GM12878 (cell line): ENCODE measurements around the gene LMCD1. TPM values are rescaled to one million over a fixed set of nuclear protein-coding genes. Genes with fewer than 3 reads are reported as not detected.

Experiments
- ATAC-seq: fragments of 200-7000 bp; cut with Tn5 transposase; 3 replicates; pipeline ENCODE4 v1.9.1; 2020; ENCODE audit warnings: mild to moderate bottlenecking, moderate library complexity
- BruUV-seq: library from RNA; stranded (reverse); fragments of 400-500 nt; replicated peaks from 2 replicates; lab custom pipeline; 2021; lab: Mats Ljungman, UMichigan
- CTCF ChIA-PET: fragments of 300-600 bp; sonication (Branson Sonifier 250); formaldehyde crosslinking; extraction: SDS; loops from one replicate; lab custom pipeline; 2021; ENCODE audit warnings: inconsistent platforms; lab: Yijun Ruan, JAX
- POLR2A ChIA-PET: fragments of 350-600 bp; formaldehyde crosslinking; extraction: SDS; loops from one replicate; lab custom pipeline; 2021; ENCODE audit warnings: inconsistent platforms; lab: Charles Lee
- RAD21 ChIA-PET: fragments of 300-600 bp; sonication (Branson Sonifier 250); formaldehyde crosslinking; loops from one replicate; lab custom pipeline; 2023; ENCODE audit warnings: antibody characterized with exemption; ENCODE audit not compliant: unreplicated experiment; lab: Charles Lee
- SMC1A ChIA-PET: fragments of 300-600 bp; sonication (Branson Sonifier 250); formaldehyde crosslinking; loops from one replicate; lab custom pipeline; 2023; ENCODE audit not compliant: unreplicated experiment, uncharacterized antibody; lab: Charles Lee
- DNase-seq: peaks from one replicate; pipeline ENCODE4 v3.0.0-alpha.2; 2011; ENCODE audit warnings: low read depth, low spot score
- FAIRE-seq: peaks from 3 replicates; lab custom pipeline; 2011; peaks lifted over from hg19 to GRCh38; lab: Jason Lieb, UNC
- H2AFZ ChIP-seq: 2 replicates; pipeline ENCODE4 v1.6.0; 2011; ENCODE audit warnings: low read depth, low read length, control low read depth; ENCODE audit not compliant: control insufficient read depth
- H3K27ac ChIP-seq: 2 replicates; pipeline ENCODE4 v1.5.1; 2011; ENCODE audit warnings: control low read depth; ENCODE audit not compliant: control insufficient read depth, insufficient read depth
- H3K27me3 ChIP-seq, 2 experiments: replicated peaks in 1 of 2; 2 replicates each; pipeline versions ENCODE4 v1.6.0 to v1.6.1; 2011; ENCODE audit warnings: low read length in 1 of 2; ENCODE audit not compliant: control insufficient read depth in 2 of 2, insufficient read depth in 2 of 2
- H3K36me3 ChIP-seq, 2 experiments: 2 replicates each; pipeline ENCODE4 v1.5.1; 2011; ENCODE audit warnings: low read length in 1 of 2; ENCODE audit not compliant: control insufficient read depth in 2 of 2, insufficient read depth in 2 of 2
- H3K4me1 ChIP-seq: 2 replicates; pipeline ENCODE4 v1.6.1; 2011; ENCODE audit warnings: mild to moderate bottlenecking, low read length, moderate library complexity, mixed read lengths; ENCODE audit not compliant: control insufficient read depth, insufficient read depth
- H3K4me2 ChIP-seq: 2 replicates; pipeline ENCODE4 v1.6.0; 2011; ENCODE audit warnings: control low read depth; ENCODE audit not compliant: control insufficient read depth, insufficient read depth
- H3K4me3 ChIP-seq: fragments of 200-600 bp; sonication (generic); 2 replicates; pipeline ENCODE4 v1.5.1; 2016
- H3K79me2 ChIP-seq: 2 replicates; pipeline ENCODE4 v1.6.0; 2011; ENCODE audit warnings: low read length; ENCODE audit not compliant: control insufficient read depth, insufficient read depth
- H3K9ac ChIP-seq: 2 replicates; pipeline ENCODE4 v1.8.0; 2011; ENCODE audit warnings: low read length, control low read depth, mixed read lengths; ENCODE audit not compliant: control insufficient read depth, insufficient read depth
- H3K9me3 ChIP-seq: replicated peaks from 3 replicates; pipeline ENCODE4 v1.5.1; 2011; ENCODE audit warnings: mild to moderate bottlenecking, low read length; ENCODE audit not compliant: control insufficient read depth, insufficient read depth
- H4K20me1 ChIP-seq: 2 replicates; pipeline ENCODE4 v1.6.0; 2011; ENCODE audit not compliant: control insufficient read depth, insufficient read depth
- ASH2L ChIP-seq: fragments of 300-600, 200-600 bp; sonication (generic); IDR thresholded peaks from 2 replicates; pipeline ENCODE4 v1.6.1; 2017; ENCODE audit warnings: low read depth, mild to moderate bottlenecking, borderline replicate concordance
- BACH1 ChIP-seq: fragments of 450-650 bp; IDR thresholded peaks from 2 replicates; pipeline ENCODE4 v1.6.1; 2017; ENCODE audit warnings: mild to moderate bottlenecking, borderline replicate concordance
- KAT2A ChIP-seq: conservative IDR thresholded peaks from 2 replicates; pipeline ENCODE4 v1.6.1; 2011; ENCODE audit warnings: low read depth, low read length; ENCODE audit not compliant: control insufficient read depth
- MEF2A ChIP-seq: IDR thresholded peaks from 2 replicates; pipeline ENCODE4 v1.6.1; 2011; ENCODE audit warnings: low read depth, mild to moderate bottlenecking, low read length, moderate library complexity; ENCODE audit not compliant: insufficient read depth
- POLR2AphosphoS5 ChIP-seq: IDR thresholded peaks from 2 replicates; pipeline ENCODE4 v1.6.1; 2011; ENCODE audit warnings: mild to moderate bottlenecking, low read length, inconsistent platforms
- YBX1 ChIP-seq: fragments of 450-650 bp; IDR thresholded peaks from 2 replicates; pipeline ENCODE4 v1.6.1; 2016; ENCODE audit warnings: antibody characterized with exemption
- ZBTB4 ChIP-seq: fragments of 450-650 bp; formaldehyde crosslinking; IDR thresholded peaks from 2 replicates; pipeline ENCODE4 v1.4.0; 2022; ENCODE audit warnings: mild to moderate bottlenecking, moderate library complexity
- ZSCAN29 ChIP-seq: fragments of 450-650 bp; IDR thresholded peaks from 2 replicates; pipeline ENCODE4 v1.6.1; 2017; ENCODE audit warnings: mild to moderate bottlenecking, moderate library complexity
- WGBS: methylation state at CpG from one replicate; pipeline ENCODE4 v1.1.6; 2016; ENCODE audit warnings: low lambda C conversion rate; ENCODE audit not compliant: insufficient replicate concordance, insufficient coverage; ENCODE audit errors: missing lambda C conversion rate; 5-methylcytosine and 5-hydroxymethylcytosine counted together
- in situ Hi-C: fragments of 300-500 bp; cut with MboI; formaldehyde crosslinking; loops from 9 replicates; pipeline ENCODE4 v1.14.3; 2018; ENCODE audit warnings: mixed read lengths
- intact Hi-C: fragments of 100-400 bp; cut with micrococcal nuclease; formaldehyde crosslinking; loops from one replicate; pipeline ENCODE4 v1.14.2; 2022; ENCODE audit not compliant: unreplicated experiment
- polyA plus RNA-seq, 11 experiments: library from polyadenylated mRNA; depleted of rRNA in 4 of 11; unstranded in 6 of 11; stranded (reverse) in 5 of 11; fragments of >200 nt; fragmentation: Nextera tagmentation in 4 of 11; fragmentation: Illumina TruSeq in 1 of 11; extraction: Ambion mirVana in 4 of 11; extraction: Trizol in 1 of 11; gene quantifications; 1 replicate in 1 of 11; 2 replicates in 10 of 11; pipeline versions ENCODE4 v1.2.1 to v1.2.3, GENCODE V29; 2011 to 2016; ENCODE audit warnings: inconsistent platforms in 2 of 11, missing spikeins in 2 of 11, low read depth in 1 of 11
- total RNA-seq, 4 experiments: library from RNA; depleted of rRNA in 3 of 4; stranded (reverse); fragments of >200 nt in 3 of 4; fragmentation: Illumina TruSeq in 1 of 4; extraction: Trizol in 1 of 4; gene quantifications; 2 replicates each; pipeline versions ENCODE4 v1.2.1 to v1.2.3, GENCODE V29; 2013 to 2021
- TF ChIP-seq, protein P1 (sequence below): fragments of 150-350 bp; IDR thresholded peaks from 2 replicates; pipeline ENCODE4 v1.6.1; 2014; ENCODE audit warnings: mild to moderate bottlenecking, low read depth, low read length

LMCD1 gene
- total and polyA plus RNA-seq, 10 of the 15 experiments (the other 5 are each of a cell fraction or from before 2014, with no cell fraction given), result 0.27 to 6.4 (median 1.7) TPM

DNA sequence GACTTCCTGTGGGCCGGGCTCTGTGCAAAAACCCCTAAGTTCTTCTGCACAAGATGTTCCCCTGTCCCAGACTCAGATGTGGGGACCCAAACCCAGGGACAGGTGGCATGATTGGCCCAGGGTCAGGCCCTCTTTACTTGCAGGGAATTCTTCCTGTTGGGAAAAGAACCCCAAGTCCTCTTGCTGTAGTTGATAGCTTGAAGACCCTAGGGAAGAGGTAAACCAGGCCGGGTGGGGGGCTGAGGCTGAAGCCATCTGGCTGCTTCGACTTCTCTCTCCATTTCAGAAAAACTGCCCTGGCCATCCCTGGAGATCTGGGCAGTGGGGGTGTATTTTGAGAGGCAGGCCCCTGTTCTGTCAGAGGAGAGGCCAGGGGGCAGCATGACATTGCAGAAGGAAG lies 119.5 kb downstream of the LMCD1 start:
- ChIA-PET RAD21 (interaction anchor here (2.4 kb wide), 1 partner anchor 179 kb away, joined by 10 read pairs; no protein-coding TSS in a partner anchor), POLR2A (no interaction called here), CTCF (interaction anchor here (0.6 to 2.7 kb wide), 5 partner anchors 171 to 277 kb away, joined by 3 to 15 read pairs (median 4); no protein-coding TSS in a partner anchor)
- FAIRE-seq, result no peak
- no peak overlapping the region for H3K27ac ChIP-seq
- in situ Hi-C loops, result loop anchor here (5.0 kb wide), 1 partner anchor 174 kb away; no protein-coding TSS in a partner anchor
- H3K36me3 ChIP-seq, result no peaks in the 10 kb centered on the region
- H3K4me1 ChIP-seq, result no peaks in the 10 kb centered on the region
- H3K4me3 ChIP-seq, result no peak overlapping the region
- BruUV-seq, result no TSS peak
- no peak for TF ChIP-seq ZSCAN29
- no peak for TF ChIP-seq YBX1
- no peak for TF ChIP-seq BACH1
- TF ChIP-seq KAT2A, result no peak
- no peak for TF ChIP-seq MEF2A
- TF ChIP-seq, all 136 proteins: peak for 0
- 0% methylated on average over 2 of the region's 3 CpGs for WGBS
- no peaks in the 10 kb centered on the region for H3K27me3 ChIP-seq
- H2AFZ ChIP-seq, result no peak overlapping the region
- ATAC-seq (no peak), DNase-seq (no peak)
- no peaks in the 10 kb centered on the region for H3K79me2 ChIP-seq
- SMC1A ChIA-PET, result interaction anchor here (1.2 to 2.1 kb wide), 4 partner anchors 27 to 179 kb away, joined by 3 to 10 read pairs (median 6); no protein-coding TSS in a partner anchor
- intact Hi-C loops, result loop anchor here (10.0 kb wide), 1 partner anchor 296 kb away; no protein-coding TSS in a partner anchor
- no peak overlapping the region for H3K9ac ChIP-seq
- no peaks in the 10 kb centered on the region; the same call in 2 of the 3 replicates for H3K9me3 ChIP-seq
- H3K4me2 ChIP-seq, result no peak overlapping the region
- no peaks in the 10 kb centered on the region for H4K20me1 ChIP-seq

DNA sequence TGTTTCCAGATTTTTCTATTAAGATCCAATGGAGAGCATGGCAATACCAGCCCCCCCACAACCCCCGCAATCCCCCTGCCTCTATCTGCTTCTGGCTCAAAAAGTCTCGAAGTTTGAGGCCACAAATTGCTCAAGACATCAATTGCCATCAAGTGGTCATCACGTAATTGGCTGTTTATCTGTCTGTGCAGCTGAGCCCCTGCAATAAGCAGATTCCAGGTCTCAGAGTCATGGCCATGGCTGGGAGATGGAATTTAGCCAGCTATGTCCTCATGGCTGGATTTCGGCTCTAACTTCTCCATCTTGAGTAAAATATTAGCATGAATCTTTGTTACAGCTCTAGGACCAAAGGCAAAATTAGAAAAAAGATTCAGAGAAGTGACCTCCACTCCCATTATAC lies 120.2 kb downstream of the LMCD1 start:
- no peak for FAIRE-seq
- no peak for ATAC-seq
- Histone ChIP-seq H4K20me1 (no peaks in the 10 kb centered on the region), H3K9ac (no peak overlapping the region), H3K9me3 (no peaks in the 10 kb centered on the region; the same call in 2 of the 3 replicates), H3K4me3 (no peak overlapping the region), H2AFZ (no peak overlapping the region), H3K79me2 (no peaks in the 10 kb centered on the region), H3K36me3 (no peaks in the 10 kb centered on the region), H3K4me2 (no peak overlapping the region), H3K27me3 (no peaks in the 10 kb centered on the region), H3K27ac (no peak overlapping the region), H3K4me1 (no peaks in the 10 kb centered on the region)
- ChIA-PET CTCF (interaction anchor here (0.6 to 2.7 kb wide), 12 partner anchors 41 to 297 kb away, joined by 3 to 15 read pairs (median 4); no protein-coding TSS in a partner anchor), RAD21 (interaction anchor here (0.6 to 2.4 kb wide), 4 partner anchors 20 to 179 kb away, joined by 3 to 10 read pairs (median 4); no protein-coding TSS in a partner anchor), SMC1A (interaction anchor here (0.7 to 1.8 kb wide), 7 partner anchors 21 to 179 kb away, joined by 3 to 10 read pairs (median 4); no protein-coding TSS in a partner anchor), POLR2A (no interaction called here)
- no peak for DNase-seq
- in situ Hi-C loops (loop anchor here (5.0 kb wide), 1 partner anchor 175 kb away; no protein-coding TSS in a partner anchor), intact Hi-C loops (loop anchor here (2.0 to 10.0 kb wide), 2 partner anchors 117 to 297 kb away; no protein-coding TSS in a partner anchor)
- 13% methylated on average over 4 of the region's 4 CpGs for WGBS
- BruUV-seq, result no TSS peak
- TF ChIP-seq ASH2L (no peak), POLR2AphosphoS5 (no peak), ZBTB4 (CRISPR knock-in tag) (no peak)
- TF ChIP-seq, protein P1, sequence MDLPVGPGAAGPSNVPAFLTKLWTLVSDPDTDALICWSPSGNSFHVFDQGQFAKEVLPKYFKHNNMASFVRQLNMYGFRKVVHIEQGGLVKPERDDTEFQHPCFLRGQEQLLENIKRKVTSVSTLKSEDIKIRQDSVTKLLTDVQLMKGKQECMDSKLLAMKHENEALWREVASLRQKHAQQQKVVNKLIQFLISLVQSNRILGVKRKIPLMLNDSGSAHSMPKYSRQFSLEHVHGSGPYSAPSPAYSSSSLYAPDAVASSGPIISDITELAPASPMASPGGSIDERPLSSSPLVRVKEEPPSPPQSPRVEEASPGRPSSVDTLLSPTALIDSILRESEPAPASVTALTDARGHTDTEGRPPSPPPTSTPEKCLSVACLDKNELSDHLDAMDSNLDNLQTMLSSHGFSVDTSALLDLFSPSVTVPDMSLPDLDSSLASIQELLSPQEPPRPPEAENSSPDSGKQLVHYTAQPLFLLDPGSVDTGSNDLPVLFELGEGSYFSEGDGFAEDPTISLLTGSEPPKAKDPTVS, result no peak
